NT2/D1 (cell line): ENCODE data around the gene KLHDC1.

Source experiments
- SUZ12 ChIP-seq: IDR thresholded peaks from 2 replicates; pipeline ENCODE4 v1.6.1; 2011; ENCODE audit not compliant: insufficient read length, insufficient read depth; ENCODE audit errors: extremely low read depth
- YY1 ChIP-seq: IDR thresholded peaks from 2 replicates; pipeline ENCODE4 v1.6.1; 2011; ENCODE audit not compliant: insufficient read length, insufficient read depth
- ZNF274 ChIP-seq: IDR thresholded peaks from 2 replicates; pipeline ENCODE4 v1.6.1; 2011; ENCODE audit warnings: mild to moderate bottlenecking, low read depth, low read length

GRCh38 chr14:49653508-49653907 lies 39.4 kb upstream of the KLHDC1 start:
- TF ChIP-seq SUZ12: no peak
- no peak for TF ChIP-seq YY1
- TF ChIP-seq ZNF274: no peak
